MCF 10A (cell line): ENCODE data around the gene RIPOR3. TPM values are rescaled to one million over a fixed set of nuclear protein-coding genes. Genes with fewer than 3 reads are reported as not detected.

Experiments used
- BruUV-seq: library from RNA; stranded (reverse); fragments of 400-500 nt; replicated peaks from 2 replicates; lab custom pipeline; 2021; lab: Mats Ljungman, UMichigan
- CTCF ChIA-PET: fragments of 300-600 bp; sonication (Branson Sonifier 250); formaldehyde crosslinking; extraction: SDS; loops from one replicate; lab custom pipeline; 2021; ENCODE audit warnings: antibody characterized with exemption, inconsistent platforms; lab: Yijun Ruan, JAX
- POLR2A ChIA-PET: fragments of 300-600, 350-650 bp; sonication (Branson Sonifier 250); formaldehyde crosslinking; extraction: SDS; loops from one replicate; lab custom pipeline; 2020; ENCODE audit warnings: antibody characterized with exemption, inconsistent platforms; lab: Yijun Ruan, JAX
- DNase-seq: peaks from one replicate; pipeline ENCODE4 v3.0.0-alpha.2; 2018; ENCODE audit not compliant: unreplicated experiment
- H3K27ac Mint-ChIP-seq: one replicate; pipeline ENCODE4 v1.8.0; 2022; ENCODE audit warnings: mild to moderate bottlenecking, low read depth, mixed read lengths; ENCODE audit not compliant: unreplicated experiment
- H3K27me3 Mint-ChIP-seq: one replicate; pipeline ENCODE4 v1.8.0; 2022; ENCODE audit warnings: mixed read lengths; ENCODE audit not compliant: insufficient read depth, unreplicated experiment
- H3K36me3 Mint-ChIP-seq: one replicate; pipeline ENCODE4 v1.8.0; 2022; ENCODE audit warnings: mild to moderate bottlenecking, moderate library complexity, mixed read lengths; ENCODE audit not compliant: insufficient read depth, unreplicated experiment
- H3K4me1 Mint-ChIP-seq: one replicate; pipeline ENCODE4 v1.8.0; 2022; ENCODE audit warnings: mixed read lengths; ENCODE audit not compliant: insufficient read depth, unreplicated experiment
- H3K4me3 Mint-ChIP-seq: one replicate; pipeline ENCODE4 v1.8.0; 2022; ENCODE audit warnings: mild to moderate bottlenecking, moderate library complexity, mixed read lengths; ENCODE audit not compliant: unreplicated experiment
- H3K9me3 Mint-ChIP-seq: one replicate; pipeline ENCODE4 v1.8.0; 2022; ENCODE audit warnings: mixed read lengths; ENCODE audit not compliant: unreplicated experiment
- intact Hi-C: fragments of 100-400 bp; cut with micrococcal nuclease; formaldehyde crosslinking; loops from 2 replicates; pipeline ENCODE4 v1.14.1; 2022
- total RNA-seq: library from RNA; stranded (reverse); gene quantifications from 2 replicates; pipeline ENCODE4 v1.2.3, GENCODE V29; 2022
- TF ChIP-seq, protein P1 (sequence below): fragments of 200-600 bp; IDR thresholded peaks from one replicate; pipeline ENCODE4 v1.8.0; 2022; ENCODE audit warnings: antibody characterized with exemption, mild to moderate bottlenecking; ENCODE audit not compliant: unreplicated experiment

Gene RIPOR3
- total RNA-seq, 1 experiment from 2014 or later = not detected

DNA sequence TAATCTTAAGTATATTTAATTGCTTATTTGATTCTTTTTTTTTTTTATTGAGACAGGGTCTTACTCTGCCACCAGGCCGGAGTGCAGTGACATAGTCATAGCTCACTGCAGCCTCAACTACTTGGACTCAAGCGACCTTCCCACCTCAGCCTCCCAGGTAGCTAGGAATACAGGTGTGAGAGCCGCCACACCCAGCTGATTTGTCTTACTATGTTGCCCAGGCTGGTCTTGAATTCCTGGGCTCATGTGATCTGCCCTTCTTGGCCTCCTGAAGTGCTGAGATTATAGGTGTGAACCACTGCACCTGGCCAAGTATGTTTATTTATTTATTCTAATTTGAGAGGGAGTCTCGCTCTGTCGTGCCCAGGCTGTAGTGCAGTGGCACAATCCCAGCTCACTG lies 142.9 kb downstream of the RIPOR3 start:
- Mint-ChIP-seq H3K36me3 (peaks cover 26% of the 10 kb centered on the region), H3K4me1 (peaks cover 17% of the 10 kb centered on the region), H3K27ac (no peak overlapping the region), H3K9me3 (no peaks in the 10 kb centered on the region), H3K27me3 (no peaks in the 10 kb centered on the region), H3K4me3 (no peak overlapping the region)
- ChIA-PET POLR2A (interaction anchor here (1.0 to 5.9 kb wide), 6 partner anchors 10 to 395 kb away, joined by 4 to 40 read pairs (median 8); partner anchors contain the start of genes PEDS1 and PTPN1), CTCF (interaction anchor here (0.6 to 1.8 kb wide), 10 partner anchors 13 to 242 kb away, joined by 3 to 8 read pairs (median 3); partner anchors contain the start of gene PTPN1)
- no TSS peak for BruUV-seq
- TF ChIP-seq, protein P1, sequence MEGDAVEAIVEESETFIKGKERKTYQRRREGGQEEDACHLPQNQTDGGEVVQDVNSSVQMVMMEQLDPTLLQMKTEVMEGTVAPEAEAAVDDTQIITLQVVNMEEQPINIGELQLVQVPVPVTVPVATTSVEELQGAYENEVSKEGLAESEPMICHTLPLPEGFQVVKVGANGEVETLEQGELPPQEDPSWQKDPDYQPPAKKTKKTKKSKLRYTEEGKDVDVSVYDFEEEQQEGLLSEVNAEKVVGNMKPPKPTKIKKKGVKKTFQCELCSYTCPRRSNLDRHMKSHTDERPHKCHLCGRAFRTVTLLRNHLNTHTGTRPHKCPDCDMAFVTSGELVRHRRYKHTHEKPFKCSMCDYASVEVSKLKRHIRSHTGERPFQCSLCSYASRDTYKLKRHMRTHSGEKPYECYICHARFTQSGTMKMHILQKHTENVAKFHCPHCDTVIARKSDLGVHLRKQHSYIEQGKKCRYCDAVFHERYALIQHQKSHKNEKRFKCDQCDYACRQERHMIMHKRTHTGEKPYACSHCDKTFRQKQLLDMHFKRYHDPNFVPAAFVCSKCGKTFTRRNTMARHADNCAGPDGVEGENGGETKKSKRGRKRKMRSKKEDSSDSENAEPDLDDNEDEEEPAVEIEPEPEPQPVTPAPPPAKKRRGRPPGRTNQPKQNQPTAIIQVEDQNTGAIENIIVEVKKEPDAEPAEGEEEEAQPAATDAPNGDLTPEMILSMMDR = no peak
- no peak for DNase-seq
- intact Hi-C loops = no loop called here

DNA sequence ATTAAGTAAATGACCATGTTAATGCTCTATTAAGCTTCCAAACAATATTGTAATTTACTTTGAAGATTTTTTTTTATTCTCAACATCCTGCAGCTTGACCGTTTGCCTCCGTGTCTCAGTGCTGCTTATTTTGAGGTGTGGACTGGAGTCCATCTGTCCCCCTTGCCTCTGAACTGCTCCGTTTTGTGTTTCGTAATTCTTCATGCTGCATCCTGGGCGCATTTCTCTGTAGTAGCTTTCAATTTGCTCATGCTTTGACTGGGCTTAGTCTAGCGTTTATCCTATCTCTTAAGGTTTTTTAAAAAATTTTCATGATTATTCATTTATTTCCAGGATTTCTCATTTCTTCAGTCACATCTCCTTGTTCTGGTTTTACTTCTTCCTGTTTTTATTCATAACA lies 143.4 kb downstream of the RIPOR3 start:
- CTCF ChIA-PET = interaction anchor here (0.5 to 1.8 kb wide), 9 partner anchors 13 to 382 kb away, joined by 3 to 8 read pairs (median 4); partner anchors contain the start of gene PTPN1
- BruUV-seq = no TSS peak
- POLR2A ChIA-PET = interaction anchor here (0.7 to 5.9 kb wide), 7 partner anchors 11 to 395 kb away, joined by 3 to 40 read pairs (median 5); partner anchors contain the start of genes PEDS1 and PTPN1
- DNase-seq = no peak
- peaks cover 21% of the 10 kb centered on the region for H3K4me1 Mint-ChIP-seq
- intact Hi-C loops = no loop called here
- peaks cover 26% of the 10 kb centered on the region for H3K36me3 Mint-ChIP-seq
- H3K27me3 Mint-ChIP-seq = no peaks in the 10 kb centered on the region
- H3K27ac Mint-ChIP-seq = no peak overlapping the region
- no peaks in the 10 kb centered on the region for H3K9me3 Mint-ChIP-seq
- H3K4me3 Mint-ChIP-seq = no peak overlapping the region
- TF ChIP-seq, protein P1 = no peak

DNA sequence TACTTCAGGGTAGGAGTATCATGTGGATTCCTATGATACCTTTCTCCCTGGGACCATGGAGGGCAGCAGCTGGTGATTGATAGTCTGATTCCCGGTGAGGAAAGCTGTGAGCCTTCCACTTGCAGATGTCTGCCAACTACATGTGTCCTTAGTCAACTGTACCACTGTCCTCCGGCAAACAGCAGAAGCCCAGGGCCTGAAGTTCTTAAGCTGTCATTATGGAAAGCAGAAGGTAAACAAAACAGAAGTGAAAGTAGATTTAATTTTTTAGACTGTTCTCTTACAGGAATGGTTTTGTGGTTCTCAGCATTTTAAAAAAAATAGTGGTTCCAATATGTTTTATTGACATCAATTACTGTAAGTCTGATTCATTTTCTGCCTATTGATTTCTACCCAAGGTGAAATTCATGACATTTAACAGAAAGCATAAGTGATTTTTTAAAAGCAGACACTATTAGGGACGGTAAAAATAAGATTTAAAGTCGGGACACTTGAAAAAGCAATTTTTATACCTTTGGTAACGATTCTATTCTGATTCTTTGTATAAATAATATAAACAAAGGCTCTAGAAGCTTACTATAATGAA lies 144.5 kb downstream of the RIPOR3 start:
- H3K4me3 Mint-ChIP-seq = no peak overlapping the region
- peaks cover 31% of the 10 kb centered on the region for H3K4me1 Mint-ChIP-seq
- intact Hi-C loops = no loop called here
- no peaks in the 10 kb centered on the region for H3K9me3 Mint-ChIP-seq
- ChIA-PET CTCF (interaction anchor here (0.5 to 1.7 kb wide), 5 partner anchors 10 to 425 kb away, joined by 3 to 5 read pairs (median 4); no protein-coding TSS in a partner anchor), POLR2A (interaction anchor here (1.6 to 6.3 kb wide), 4 partner anchors 8 to 33 kb away, joined by 4 to 50 read pairs (median 30); partner anchors contain the start of gene PTPN1)
- H3K27me3 Mint-ChIP-seq = no peaks in the 10 kb centered on the region
- TF ChIP-seq, protein P1 = no peak
- no peak for DNase-seq
- H3K27ac Mint-ChIP-seq = peak overlapping the region; percentile 41
- peaks cover 26% of the 10 kb centered on the region for H3K36me3 Mint-ChIP-seq
- BruUV-seq = no TSS peak

DNA sequence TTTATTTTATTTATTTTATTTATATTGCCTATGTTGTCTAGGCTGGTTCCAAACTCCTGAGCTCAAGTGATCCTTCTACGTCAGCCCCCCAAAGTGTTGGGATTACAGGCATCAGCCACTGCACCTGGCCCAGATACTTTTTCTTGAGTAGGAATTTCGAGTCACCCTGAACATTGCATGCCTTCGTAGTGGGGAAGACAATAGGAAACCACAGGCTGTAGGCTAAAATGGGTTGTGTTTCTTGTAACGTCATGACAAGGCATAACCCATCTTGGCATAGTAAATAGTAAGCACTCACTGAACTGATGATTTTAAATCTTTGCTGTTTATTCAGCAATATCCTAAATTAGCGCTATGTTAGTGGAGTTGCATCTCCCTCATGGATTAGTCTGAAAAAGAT lies 146.2 kb downstream of the RIPOR3 start:
- Mint-ChIP-seq H3K27ac (no peak overlapping the region), H3K27me3 (no peaks in the 10 kb centered on the region), H3K9me3 (no peaks in the 10 kb centered on the region), H3K36me3 (peaks cover 28% of the 10 kb centered on the region), H3K4me1 (peaks cover 38% of the 10 kb centered on the region), H3K4me3 (no peak overlapping the region)
- CTCF ChIA-PET = interaction anchor here (1.2 to 1.6 kb wide), 3 partner anchors 11 to 20 kb away, joined by 4 to 6 read pairs (median 4); no protein-coding TSS in a partner anchor
- POLR2A ChIA-PET = interaction anchor here (0.9 to 6.3 kb wide), 4 partner anchors 9 to 31 kb away, joined by 3 to 50 read pairs (median 22); partner anchors contain the start of gene PTPN1
- intact Hi-C loops = no loop called here
- TF ChIP-seq, protein P1 = no peak
- DNase-seq = no peak
- BruUV-seq = no TSS peak
